Occipital lobe (tissue), 2 donors: ENCODE results near the gene FSTL4. TPM values are rescaled to one million over a fixed set of nuclear protein-coding genes. Genes with fewer than 3 reads are reported as not detected.

Source experiments
- DNase-seq: peaks from one replicate; lab custom pipeline; 2025; lab: John Stamatoyannopoulos, UW
- total RNA-seq: library from RNA; depleted of rRNA; stranded (reverse); fragments of >200 nt; gene quantifications from one replicate; pipeline ENCODE4 v1.2.3, GENCODE V29; 2014

The FSTL4 gene
- total RNA-seq, 1 donor from 2014 or later = 0.62 TPM

- DNase-seq = peak; percentile 73
Observed at GRCh38 chr5:133245191-133246052, 366.9 kb downstream of the FSTL4 start.

- no peak for DNase-seq
Observed at GRCh38 chr5:133244242-133244641, 368.1 kb downstream of the FSTL4 start.

- no peak for DNase-seq
Observed at GRCh38 chr5:133243196-133243595, 369.1 kb downstream of the FSTL4 start.

- no peak for DNase-seq
Observed at GRCh38 chr5:133242221-133242835, 370.0 kb downstream of the FSTL4 start.

GRCh38 chr5:133241179-133242092 lies 370.9 kb downstream of the FSTL4 start:
- DNase-seq = no peak

GRCh38 chr5:133240425-133241091 lies 371.8 kb downstream of the FSTL4 start:
- peak; percentile 63 for DNase-seq

- no peak for DNase-seq
Observed at GRCh38 chr5:133238426-133239205, 373.7 kb downstream of the FSTL4 start.

- no peak for DNase-seq
Observed at GRCh38 chr5:133236976-133237375, 375.4 kb downstream of the FSTL4 start.

- DNase-seq = no peak
Observed at GRCh38 chr5:133236541-133236951, 375.8 kb downstream of the FSTL4 start.

GRCh38 chr5:133235696-133236426 lies 376.5 kb downstream of the FSTL4 start:
- DNase-seq = no peak

GRCh38 chr5:133234911-133235310 lies 377.4 kb downstream of the FSTL4 start:
- DNase-seq = no peak

GRCh38 chr5:133234273-133234672 lies 378.1 kb downstream of the FSTL4 start:
- DNase-seq = no peak

- no peak for DNase-seq
Observed at GRCh38 chr5:133233616-133234015, 378.7 kb downstream of the FSTL4 start.

GRCh38 chr5:133232911-133233310 lies 379.4 kb downstream of the FSTL4 start:
- DNase-seq = no peak

GRCh38 chr5:133232435-133232834 lies 379.9 kb downstream of the FSTL4 start:
- DNase-seq = no peak

GRCh38 chr5:133232011-133232410 lies 380.3 kb downstream of the FSTL4 start:
- no peak for DNase-seq

GRCh38 chr5:133230823-133231578 lies 381.3 kb downstream of the FSTL4 start:
- DNase-seq = no peak

GRCh38 chr5:133229931-133230664 lies 382.2 kb downstream of the FSTL4 start:
- DNase-seq = peak; percentile 23
